Loucy (cell line): ENCODE results near the gene ACE.

Experiments
- CTCF ChIP-seq: fragments of 200-600 bp; sonication (generic); conservative IDR thresholded peaks from 2 replicates; pipeline ENCODE4 v1.5.1; 2014; ENCODE audit warnings: mild to moderate bottlenecking, antibody characterized with exemption, low read length
- EZH2phosphoT487 ChIP-seq: fragments of 200-600 bp; IDR thresholded peaks from 2 replicates; pipeline ENCODE4 v1.6.1; 2018; ENCODE audit warnings: antibody characterized with exemption, mild to moderate bottlenecking, moderate library complexity, borderline replicate concordance

GRCh38 chr17:63479495-63480184 lies 2.8 kb downstream of the ACE start:
- TF ChIP-seq CTCF (no peak), EZH2phosphoT487 (no peak)
